SK-N-SH treated with all-trans-retinoic acid at 6 μM for 48 hours (cell line): ENCODE measurements around the gene KDF1.
A peak's percentile ranks its signal among the peaks of the same experiment; 100 is the strongest.

Source experiments
- ATAC-seq: fragments of 200-7000 bp; cut with Tn5 transposase; 3 replicates; pipeline ENCODE4 v1.9.1; 2020; ENCODE audit warnings: mild to moderate bottlenecking, moderate library complexity
- BACH2 ChIP-seq: fragments of 250-450 bp; sonication (Bioruptor Pico); IDR thresholded peaks from 2 replicates; pipeline ENCODE4 v1.9.0; 2021; ENCODE audit warnings: mild to moderate bottlenecking, borderline replicate concordance
- CSDC2 ChIP-seq: fragments of 250-450 bp; sonication (Bioruptor Pico); IDR thresholded peaks from 2 replicates; pipeline ENCODE4 v1.5.0; 2020; ENCODE audit warnings: mild to moderate bottlenecking, moderate library complexity
- ESRRG ChIP-seq: fragments of 250-450 bp; sonication (Bioruptor Pico); IDR thresholded peaks from 2 replicates; pipeline ENCODE4 v1.6.1; 2021; ENCODE audit warnings: mild to moderate bottlenecking
- GLIS3 ChIP-seq: fragments of 250-450 bp; sonication (Bioruptor Pico); IDR thresholded peaks from 2 replicates; pipeline ENCODE4 v1.5.0; 2020; ENCODE audit warnings: mild to moderate bottlenecking, moderate library complexity
- ISL1 ChIP-seq: fragments of 250-450 bp; sonication (Bioruptor Pico); IDR thresholded peaks from 2 replicates; pipeline ENCODE4 v2.1.2; 2022; ENCODE audit warnings: mild to moderate bottlenecking, moderate library complexity
- OSR1 ChIP-seq: fragments of 250-450 bp; sonication (Bioruptor Pico); IDR thresholded peaks from 2 replicates; pipeline ENCODE4 v1.8.0; 2022; ENCODE audit warnings: moderate library complexity, mild to moderate bottlenecking, inconsistent platforms
- RARB ChIP-seq: fragments of 250-450 bp; sonication (Bioruptor Pico); IDR thresholded peaks from 2 replicates; pipeline ENCODE4 v1.8.0; 2021; ENCODE audit warnings: mild to moderate bottlenecking, moderate library complexity
- SNAI2 ChIP-seq: fragments of 250-450 bp; sonication (Bioruptor Pico); IDR thresholded peaks from 2 replicates; pipeline ENCODE4 v1.5.0; 2020; ENCODE audit warnings: mild to moderate bottlenecking, moderate library complexity
- TCF4 ChIP-seq: fragments of 250-450 bp; sonication (Bioruptor Pico); IDR thresholded peaks from 2 replicates; pipeline ENCODE4 v1.8.0; 2021; ENCODE audit warnings: mild to moderate bottlenecking, moderate library complexity, borderline replicate concordance
- TOX ChIP-seq: fragments of 250-450 bp; sonication (Bioruptor Pico); IDR thresholded peaks from 2 replicates; pipeline ENCODE4 v1.8.0; 2021; ENCODE audit warnings: mild to moderate bottlenecking, moderate library complexity, borderline replicate concordance
- ZC3H10 ChIP-seq: fragments of 250-450 bp; sonication (Bioruptor Pico); IDR thresholded peaks from 2 replicates; pipeline ENCODE4 v1.5.1; 2021; ENCODE audit warnings: mild to moderate bottlenecking, moderate library complexity
- ZFP3 ChIP-seq: fragments of 250-450 bp; sonication (Bioruptor Pico); IDR thresholded peaks from 2 replicates; pipeline ENCODE4 v1.5.0; 2020; ENCODE audit warnings: mild to moderate bottlenecking, moderate library complexity
- ZFP30 ChIP-seq: fragments of 450-650 bp; formaldehyde crosslinking; IDR thresholded peaks from 2 replicates; pipeline ENCODE4 v1.5.0; 2022; ENCODE audit warnings: mild to moderate bottlenecking, moderate library complexity
- ZNF565 ChIP-seq: fragments of 450-650 bp; formaldehyde crosslinking; conservative IDR thresholded peaks from 2 replicates; pipeline ENCODE4 v1.5.0; 2020; ENCODE audit warnings: low read depth, mild to moderate bottlenecking, moderate library complexity
- ZNF70 ChIP-seq: fragments of 450-650 bp; formaldehyde crosslinking; IDR thresholded peaks from 2 replicates; pipeline ENCODE4 v1.5.0; 2020; ENCODE audit warnings: mild to moderate bottlenecking, moderate library complexity
- TF ChIP-seq, protein P1 (sequence below): fragments of 250-450 bp; sonication (Bioruptor Pico); IDR thresholded peaks from 2 replicates; pipeline ENCODE4 v1.5.1; 2020; ENCODE audit warnings: low read depth, mild to moderate bottlenecking, moderate library complexity
- TF ChIP-seq, protein P2 (sequence below): fragments of 250-450 bp; sonication (Bioruptor Pico); IDR thresholded peaks from 2 replicates; pipeline ENCODE4 v1.5.1; 2021; ENCODE audit warnings: mild to moderate bottlenecking, moderate library complexity
- TF ChIP-seq, protein P3 (sequence below): fragments of 250-450 bp; sonication (Bioruptor Pico); IDR thresholded peaks from 2 replicates; pipeline ENCODE4 v1.8.0; 2021; ENCODE audit warnings: low read depth, mild to moderate bottlenecking, moderate library complexity, borderline replicate concordance
- TF ChIP-seq, protein P4 (sequence below): fragments of 250-450 bp; sonication (Bioruptor Pico); IDR thresholded peaks from 2 replicates; pipeline ENCODE4 v1.5.0; 2020; ENCODE audit warnings: mild to moderate bottlenecking, moderate library complexity

Gene KDF1

DNA sequence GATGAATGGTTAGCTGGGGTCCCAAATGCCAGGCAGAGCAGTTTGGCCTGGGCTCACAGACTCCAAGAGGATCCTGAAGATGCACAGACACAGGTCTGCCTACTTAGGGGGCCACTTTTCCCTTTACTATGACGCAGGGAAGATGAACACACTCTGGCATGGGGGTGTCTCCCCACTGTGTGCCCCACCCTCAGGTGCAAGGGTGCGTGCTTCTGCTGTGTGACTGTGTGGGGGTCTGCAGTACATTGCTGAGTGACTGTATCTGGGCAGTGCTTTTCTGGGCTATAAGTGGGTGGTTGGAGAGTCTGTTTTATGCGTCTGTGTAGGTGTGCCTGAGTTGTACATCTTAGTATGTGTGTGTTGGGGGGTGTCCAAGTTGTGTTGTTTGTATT lies 50.3 kb downstream of the KDF1 start (continued):
- TF ChIP-seq, protein P1, sequence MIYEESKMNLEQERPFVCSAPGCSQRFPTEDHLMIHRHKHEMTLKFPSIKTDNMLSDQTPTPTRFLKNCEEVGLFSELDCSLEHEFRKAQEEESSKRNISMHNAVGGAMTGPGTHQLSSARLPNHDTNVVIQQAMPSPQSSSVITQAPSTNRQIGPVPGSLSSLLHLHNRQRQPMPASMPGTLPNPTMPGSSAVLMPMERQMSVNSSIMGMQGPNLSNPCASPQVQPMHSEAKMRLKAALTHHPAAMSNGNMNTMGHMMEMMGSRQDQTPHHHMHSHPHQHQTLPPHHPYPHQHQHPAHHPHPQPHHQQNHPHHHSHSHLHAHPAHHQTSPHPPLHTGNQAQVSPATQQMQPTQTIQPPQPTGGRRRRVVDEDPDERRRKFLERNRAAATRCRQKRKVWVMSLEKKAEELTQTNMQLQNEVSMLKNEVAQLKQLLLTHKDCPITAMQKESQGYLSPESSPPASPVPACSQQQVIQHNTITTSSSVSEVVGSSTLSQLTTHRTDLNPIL (CRISPR knock-in tag), result no peak
- no peak for TF ChIP-seq ZNF70 (CRISPR knock-in tag)
- TF ChIP-seq ESRRG (CRISPR knock-in tag), result no peak
- TF ChIP-seq BACH2 (CRISPR knock-in tag), result no peak

DNA sequence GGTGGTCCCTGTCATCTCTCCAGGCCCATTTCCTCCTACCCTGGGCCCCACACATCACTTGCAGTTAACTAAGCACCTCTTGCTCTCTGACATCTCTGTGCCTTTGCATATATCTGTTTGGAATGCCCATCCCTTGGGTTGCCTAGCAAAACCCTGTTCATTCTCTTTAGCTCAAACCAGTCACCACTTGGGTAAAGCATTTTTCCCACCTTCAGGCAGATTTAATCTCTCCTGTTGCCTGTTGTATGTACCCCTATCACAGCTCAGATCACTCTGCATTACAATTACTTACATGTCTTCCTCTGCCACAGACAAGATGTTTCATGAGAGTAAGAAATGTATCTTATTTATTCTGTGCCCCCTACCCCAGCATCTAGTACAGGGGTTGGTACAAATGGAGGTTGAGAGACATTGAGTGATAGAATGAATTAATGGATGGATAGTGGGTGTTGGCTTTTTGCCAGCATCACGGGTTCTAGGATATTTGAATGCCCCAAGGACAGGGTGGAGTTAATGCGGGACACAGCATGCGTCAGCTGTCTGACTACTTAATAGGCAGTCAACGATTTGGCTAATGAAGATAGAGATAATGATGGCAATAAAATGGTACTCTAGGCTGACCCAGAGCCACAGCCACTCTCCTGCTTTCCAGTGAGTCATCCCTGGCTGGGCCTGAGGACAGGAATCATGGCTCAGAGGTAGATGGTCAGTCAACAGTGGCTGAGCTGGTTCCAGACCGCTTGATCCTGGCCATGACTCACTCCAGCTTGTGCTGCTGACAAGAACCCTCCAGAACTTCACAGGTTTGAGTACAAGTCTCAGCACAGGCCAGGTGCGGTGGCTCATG lies 53.0 kb downstream of the KDF1 start:
- TF ChIP-seq ISL1 (CRISPR knock-in tag) (no peak), ZC3H10 (no peak), RARB (no peak), OSR1 (CRISPR knock-in tag) (no peak), ZNF70 (CRISPR knock-in tag) (no peak), TOX (CRISPR knock-in tag) (no peak), ZFP30 (CRISPR knock-in tag) (no peak), ZNF565 (CRISPR knock-in tag) (no peak), GLIS3 (CRISPR knock-in tag) (no peak), ESRRG (CRISPR knock-in tag) (no peak), BACH2 (CRISPR knock-in tag) (no peak), SNAI2 (CRISPR knock-in tag) (no peak)
- TF ChIP-seq, protein P2, sequence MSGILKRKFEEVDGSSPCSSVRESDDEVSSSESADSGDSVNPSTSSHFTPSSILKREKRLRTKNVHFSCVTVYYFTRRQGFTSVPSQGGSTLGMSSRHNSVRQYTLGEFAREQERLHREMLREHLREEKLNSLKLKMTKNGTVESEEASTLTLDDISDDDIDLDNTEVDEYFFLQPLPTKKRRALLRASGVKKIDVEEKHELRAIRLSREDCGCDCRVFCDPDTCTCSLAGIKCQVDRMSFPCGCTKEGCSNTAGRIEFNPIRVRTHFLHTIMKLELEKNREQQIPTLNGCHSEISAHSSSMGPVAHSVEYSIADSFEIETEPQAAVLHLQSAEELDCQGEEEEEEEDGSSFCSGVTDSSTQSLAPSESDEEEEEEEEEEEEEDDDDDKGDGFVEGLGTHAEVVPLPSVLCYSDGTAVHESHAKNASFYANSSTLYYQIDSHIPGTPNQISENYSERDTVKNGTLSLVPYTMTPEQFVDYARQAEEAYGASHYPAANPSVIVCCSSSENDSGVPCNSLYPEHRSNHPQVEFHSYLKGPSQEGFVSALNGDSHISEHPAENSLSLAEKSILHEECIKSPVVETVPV (CRISPR knock-in tag), result no peak
- TF ChIP-seq, protein P3, sequence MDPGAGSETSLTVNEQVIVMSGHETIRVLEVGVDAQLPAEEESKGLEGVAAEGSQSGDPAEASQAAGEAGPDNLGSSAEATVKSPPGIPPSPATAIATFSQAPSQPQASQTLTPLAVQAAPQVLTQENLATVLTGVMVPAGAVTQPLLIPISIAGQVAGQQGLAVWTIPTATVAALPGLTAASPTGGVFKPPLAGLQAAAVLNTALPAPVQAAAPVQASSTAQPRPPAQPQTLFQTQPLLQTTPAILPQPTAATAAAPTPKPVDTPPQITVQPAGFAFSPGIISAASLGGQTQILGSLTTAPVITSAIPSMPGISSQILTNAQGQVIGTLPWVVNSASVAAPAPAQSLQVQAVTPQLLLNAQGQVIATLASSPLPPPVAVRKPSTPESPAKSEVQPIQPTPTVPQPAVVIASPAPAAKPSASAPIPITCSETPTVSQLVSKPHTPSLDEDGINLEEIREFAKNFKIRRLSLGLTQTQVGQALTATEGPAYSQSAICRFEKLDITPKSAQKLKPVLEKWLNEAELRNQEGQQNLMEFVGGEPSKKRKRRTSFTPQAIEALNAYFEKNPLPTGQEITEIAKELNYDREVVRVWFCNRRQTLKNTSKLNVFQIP (CRISPR knock-in tag), result no peak
- TF ChIP-seq, protein P1 (CRISPR knock-in tag), result no peak
- TF ChIP-seq, protein P4, sequence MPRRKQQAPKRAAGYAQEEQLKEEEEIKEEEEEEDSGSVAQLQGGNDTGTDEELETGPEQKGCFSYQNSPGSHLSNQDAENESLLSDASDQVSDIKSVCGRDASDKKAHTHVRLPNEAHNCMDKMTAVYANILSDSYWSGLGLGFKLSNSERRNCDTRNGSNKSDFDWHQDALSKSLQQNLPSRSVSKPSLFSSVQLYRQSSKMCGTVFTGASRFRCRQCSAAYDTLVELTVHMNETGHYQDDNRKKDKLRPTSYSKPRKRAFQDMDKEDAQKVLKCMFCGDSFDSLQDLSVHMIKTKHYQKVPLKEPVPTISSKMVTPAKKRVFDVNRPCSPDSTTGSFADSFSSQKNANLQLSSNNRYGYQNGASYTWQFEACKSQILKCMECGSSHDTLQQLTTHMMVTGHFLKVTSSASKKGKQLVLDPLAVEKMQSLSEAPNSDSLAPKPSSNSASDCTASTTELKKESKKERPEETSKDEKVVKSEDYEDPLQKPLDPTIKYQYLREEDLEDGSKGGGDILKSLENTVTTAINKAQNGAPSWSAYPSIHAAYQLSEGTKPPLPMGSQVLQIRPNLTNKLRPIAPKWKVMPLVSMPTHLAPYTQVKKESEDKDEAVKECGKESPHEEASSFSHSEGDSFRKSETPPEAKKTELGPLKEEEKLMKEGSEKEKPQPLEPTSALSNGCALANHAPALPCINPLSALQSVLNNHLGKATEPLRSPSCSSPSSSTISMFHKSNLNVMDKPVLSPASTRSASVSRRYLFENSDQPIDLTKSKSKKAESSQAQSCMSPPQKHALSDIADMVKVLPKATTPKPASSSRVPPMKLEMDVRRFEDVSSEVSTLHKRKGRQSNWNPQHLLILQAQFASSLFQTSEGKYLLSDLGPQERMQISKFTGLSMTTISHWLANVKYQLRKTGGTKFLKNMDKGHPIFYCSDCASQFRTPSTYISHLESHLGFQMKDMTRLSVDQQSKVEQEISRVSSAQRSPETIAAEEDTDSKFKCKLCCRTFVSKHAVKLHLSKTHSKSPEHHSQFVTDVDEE (CRISPR knock-in tag), result no peak

DNA sequence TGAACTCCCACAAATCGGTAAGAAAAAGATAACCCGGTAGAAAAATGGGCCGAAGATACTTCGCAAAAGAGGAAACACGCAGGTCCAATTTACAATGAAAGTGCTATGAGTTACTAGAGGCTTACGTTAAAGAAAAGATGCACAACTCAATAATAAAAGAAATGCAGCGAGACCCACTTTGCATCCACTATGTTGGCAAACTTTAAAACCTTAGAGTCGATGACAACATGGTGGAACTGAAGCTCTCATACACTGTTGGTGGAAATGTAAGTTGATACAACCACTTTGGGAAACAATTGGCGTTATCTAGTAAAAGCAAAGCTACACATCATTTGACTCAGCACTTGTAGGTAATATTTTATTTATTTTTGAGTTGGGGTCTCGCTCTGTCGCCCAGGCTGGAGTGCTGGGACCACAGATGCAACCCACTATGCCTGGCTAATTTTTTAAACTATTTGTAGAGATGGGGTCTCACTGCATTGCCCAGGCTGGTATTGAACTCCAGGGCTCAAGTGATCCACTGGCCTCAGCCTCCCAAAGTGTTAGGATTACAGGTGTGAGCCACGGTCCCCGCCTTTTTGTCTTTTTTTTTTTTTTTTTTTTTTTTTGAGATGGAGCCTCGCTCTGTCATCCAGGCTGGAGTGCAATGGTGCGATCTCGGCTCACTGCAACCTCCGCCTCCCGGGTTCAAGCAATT lies 59.3 kb downstream of the KDF1 start:
- no peak for ATAC-seq
- TF ChIP-seq, protein P1 (CRISPR knock-in tag), result no peak
- no peak for TF ChIP-seq ZFP3 (CRISPR knock-in tag)
- TF ChIP-seq ISL1 (CRISPR knock-in tag), result no peak
- no peak for TF ChIP-seq OSR1 (CRISPR knock-in tag)
- no peak for TF ChIP-seq ZFP30 (CRISPR knock-in tag)
- no peak for TF ChIP-seq BACH2 (CRISPR knock-in tag)
- TF ChIP-seq TOX (CRISPR knock-in tag), result no peak
- TF ChIP-seq TCF4 (CRISPR knock-in tag), result no peak
- no peak for TF ChIP-seq CSDC2
- TF ChIP-seq GLIS3 (CRISPR knock-in tag), result no peak
- no peak for TF ChIP-seq SNAI2 (CRISPR knock-in tag)
- no peak for TF ChIP-seq ESRRG (CRISPR knock-in tag)
- TF ChIP-seq, protein P3 (CRISPR knock-in tag), result no peak

More for the DNA sequence above, 53.0 kb downstream of the KDF1 start:
- peak; percentile 89 for ATAC-seq
